ENCODE measurements around the gene PTPRA.

DNA sequence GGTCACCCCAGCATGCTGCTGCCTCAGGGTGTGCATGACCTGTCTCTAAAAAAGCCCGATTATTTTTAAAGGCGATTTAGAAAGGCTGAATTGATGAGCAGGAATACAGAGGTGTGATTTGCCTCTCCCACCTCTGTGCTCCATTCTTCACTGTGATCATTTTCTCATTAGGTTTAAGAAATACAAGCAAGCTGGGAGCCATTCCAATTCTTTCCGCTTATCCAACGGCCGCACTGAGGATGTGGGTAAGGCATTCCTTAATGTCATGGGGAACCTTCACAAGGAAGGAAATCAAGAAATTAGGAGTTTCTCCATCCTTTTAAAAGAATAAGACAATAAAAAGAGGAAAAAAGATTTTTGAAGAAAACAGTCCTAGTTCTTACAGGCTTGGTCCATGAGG, 114.6 kb downstream of the PTPRA start:
- TF ChIP-seq, protein P1, sequence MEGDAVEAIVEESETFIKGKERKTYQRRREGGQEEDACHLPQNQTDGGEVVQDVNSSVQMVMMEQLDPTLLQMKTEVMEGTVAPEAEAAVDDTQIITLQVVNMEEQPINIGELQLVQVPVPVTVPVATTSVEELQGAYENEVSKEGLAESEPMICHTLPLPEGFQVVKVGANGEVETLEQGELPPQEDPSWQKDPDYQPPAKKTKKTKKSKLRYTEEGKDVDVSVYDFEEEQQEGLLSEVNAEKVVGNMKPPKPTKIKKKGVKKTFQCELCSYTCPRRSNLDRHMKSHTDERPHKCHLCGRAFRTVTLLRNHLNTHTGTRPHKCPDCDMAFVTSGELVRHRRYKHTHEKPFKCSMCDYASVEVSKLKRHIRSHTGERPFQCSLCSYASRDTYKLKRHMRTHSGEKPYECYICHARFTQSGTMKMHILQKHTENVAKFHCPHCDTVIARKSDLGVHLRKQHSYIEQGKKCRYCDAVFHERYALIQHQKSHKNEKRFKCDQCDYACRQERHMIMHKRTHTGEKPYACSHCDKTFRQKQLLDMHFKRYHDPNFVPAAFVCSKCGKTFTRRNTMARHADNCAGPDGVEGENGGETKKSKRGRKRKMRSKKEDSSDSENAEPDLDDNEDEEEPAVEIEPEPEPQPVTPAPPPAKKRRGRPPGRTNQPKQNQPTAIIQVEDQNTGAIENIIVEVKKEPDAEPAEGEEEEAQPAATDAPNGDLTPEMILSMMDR (IDR thresholded peaks at IDR 0.05; ENCODE audit: low read depth, low read length), result no peak
- no peak for TF ChIP-seq POLR2A (IDR thresholded peaks at IDR 0.05; ENCODE audit: extremely low read depth, insufficient read length)
